GM18520 (cell line): Measurements from ENCODE around the gene HSH2D.
A peak's percentile ranks its signal among the peaks of the same experiment; 100 is the strongest.

Experiments used
- ATAC-seq: cut with Tn5 transposase; IDR thresholded peaks from one replicate; pipeline ENCODE4 v1.9.1; 2021; ENCODE audit not compliant: unreplicated experiment

HSH2D gene

GRCh38 chr19:16191216-16191908, 47.9 kb downstream of the HSH2D start:
- no peak for ATAC-seq

- no peak for ATAC-seq
These were observed 50.0 kb downstream of the HSH2D start for GRCh38 chr19:16193466-16193865.

GRCh38 chr19:16197188-16197621, 53.7 kb downstream of the HSH2D start:
- no peak for ATAC-seq

GRCh38 chr19:16197622-16198369, 54.3 kb downstream of the HSH2D start, which contains the start of gene AP1M1:
AP1M1 (plus strand) TSS chr19:16197911; CDS start chr19:16198027, 116 bp downstream.
- peak; percentile 89 for ATAC-seq

- no peak for ATAC-seq
These were observed 54.8 kb downstream of the HSH2D start for GRCh38 chr19:16198370-16198651.

GRCh38 chr19:16199275-16199932, 55.9 kb downstream of the HSH2D start:
- ATAC-seq = no peak

- no peak for ATAC-seq
These were observed 56.8 kb downstream of the HSH2D start for GRCh38 chr19:16200038-16201010.

GRCh38 chr19:16201011-16201391, 57.5 kb downstream of the HSH2D start:
- no peak for ATAC-seq

- no peak for ATAC-seq
These were observed 59.1 kb downstream of the HSH2D start for GRCh38 chr19:16202320-16203255.

- no peak for ATAC-seq
These were observed 59.9 kb downstream of the HSH2D start for GRCh38 chr19:16203256-16204004.

GRCh38 chr19:16204005-16204294, 60.5 kb downstream of the HSH2D start:
- ATAC-seq = no peak

- ATAC-seq = no peak
These were observed 61.9 kb downstream of the HSH2D start for GRCh38 chr19:16205205-16206045.

- no peak for ATAC-seq
These were observed 62.6 kb downstream of the HSH2D start for GRCh38 chr19:16206046-16206605.

- ATAC-seq = no peak
These were observed 63.2 kb downstream of the HSH2D start for GRCh38 chr19:16206637-16207036.

- no peak for ATAC-seq
These were observed 63.6 kb downstream of the HSH2D start for GRCh38 chr19:16207063-16207462.

- no peak for ATAC-seq
These were observed 64.1 kb downstream of the HSH2D start for GRCh38 chr19:16207490-16208025.
